Stimulated activated CD4-positive, alpha-beta T cell treated with anti-CD3 and anti-CD28 coated beads, TNF-alpha, amount 100 ng/mL, for 1 hour (primary cell): ENCODE data around the gene OLIG3.

Source experiments
- DNase-seq, 3 donors: peaks; one replicate each; pipeline ENCODE4 v3.0.0-alpha.2; 2020; ENCODE audit warnings: low read depth in 3 of 3, low spot score in 1 of 3

OLIG3 gene

GRCh38 chr6:137494281-137494987 is at the start of gene OLIG3:
Gene OLIG3, minus strand, starts transcription at chr6:137494394. Its CDS starts 224 bp downstream, at chr6:137494170.
- no peak for DNase-seq

- DNase-seq = no peak
These were observed 48.9 kb upstream of the OLIG3 start for GRCh38 chr6:137543114-137543513.

- no peak for DNase-seq
These were observed 48.5 kb upstream of the OLIG3 start for GRCh38 chr6:137542713-137543112.

- DNase-seq = no peak
These were observed 47.4 kb upstream of the OLIG3 start for GRCh38 chr6:137541534-137542063.

GRCh38 chr6:137536104-137536773 is 42.0 kb upstream of the OLIG3 start:
- no peak for DNase-seq

GRCh38 chr6:137531376-137532092 is 37.3 kb upstream of the OLIG3 start:
- no peak for DNase-seq

- no peak for DNase-seq
These were observed 36.2 kb upstream of the OLIG3 start for GRCh38 chr6:137530404-137530803.

- DNase-seq = no peak
These were observed 28.6 kb upstream of the OLIG3 start for GRCh38 chr6:137522831-137523230.

- DNase-seq = no peak
These were observed 28.1 kb upstream of the OLIG3 start for GRCh38 chr6:137522198-137522798.

- DNase-seq = no peak
These were observed 26.3 kb upstream of the OLIG3 start for GRCh38 chr6:137520520-137520919.

GRCh38 chr6:137519629-137520176 is 25.5 kb upstream of the OLIG3 start:
- DNase-seq = no peak

GRCh38 chr6:137518386-137518983 is 24.3 kb upstream of the OLIG3 start:
- DNase-seq = no peak

GRCh38 chr6:137514418-137514817 is 20.2 kb upstream of the OLIG3 start:
- no peak for DNase-seq

GRCh38 chr6:137512757-137513605 is 18.8 kb upstream of the OLIG3 start:
- DNase-seq = no peak

- DNase-seq = no peak
These were observed 16.7 kb upstream of the OLIG3 start for GRCh38 chr6:137510923-137511322.

- no peak for DNase-seq
These were observed 4.4 kb upstream of the OLIG3 start for GRCh38 chr6:137498481-137499190.

- no peak for DNase-seq
These were observed 3.7 kb upstream of the OLIG3 start for GRCh38 chr6:137497721-137498463.

GRCh38 chr6:137496909-137497720 is 2.9 kb upstream of the OLIG3 start:
- no peak for DNase-seq
